GM19193 (cell line): ENCODE measurements around the gene CD40LG.

Experiments used
- POLR2A ChIP-seq: IDR thresholded peaks from 4 replicates; pipeline ENCODE4 v1.6.1; 2011; ENCODE audit not compliant: insufficient read depth, insufficient read length; ENCODE audit errors: extremely low read depth

CD40LG gene

DNA sequence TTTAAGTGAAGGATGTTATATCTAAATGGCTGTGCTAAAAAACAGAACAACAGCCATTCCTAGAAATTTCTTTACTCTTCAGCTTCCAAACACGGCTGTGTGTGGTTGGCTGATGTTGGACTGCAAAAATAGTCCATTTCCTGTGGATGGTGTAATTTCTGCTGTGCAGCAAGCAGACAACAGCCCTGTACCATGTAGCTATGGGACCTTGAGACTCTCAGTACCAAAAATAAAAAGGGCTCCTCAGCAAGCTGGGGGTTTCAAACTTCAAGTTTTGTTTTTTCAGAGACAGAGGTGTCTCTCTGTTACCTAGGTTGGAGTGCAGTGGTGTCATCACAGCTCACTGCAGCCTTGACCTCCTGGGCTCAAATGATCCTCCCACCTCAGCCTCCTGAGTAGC is 18.1 kb downstream of the CD40LG start:
- TF ChIP-seq POLR2A: no peak

DNA sequence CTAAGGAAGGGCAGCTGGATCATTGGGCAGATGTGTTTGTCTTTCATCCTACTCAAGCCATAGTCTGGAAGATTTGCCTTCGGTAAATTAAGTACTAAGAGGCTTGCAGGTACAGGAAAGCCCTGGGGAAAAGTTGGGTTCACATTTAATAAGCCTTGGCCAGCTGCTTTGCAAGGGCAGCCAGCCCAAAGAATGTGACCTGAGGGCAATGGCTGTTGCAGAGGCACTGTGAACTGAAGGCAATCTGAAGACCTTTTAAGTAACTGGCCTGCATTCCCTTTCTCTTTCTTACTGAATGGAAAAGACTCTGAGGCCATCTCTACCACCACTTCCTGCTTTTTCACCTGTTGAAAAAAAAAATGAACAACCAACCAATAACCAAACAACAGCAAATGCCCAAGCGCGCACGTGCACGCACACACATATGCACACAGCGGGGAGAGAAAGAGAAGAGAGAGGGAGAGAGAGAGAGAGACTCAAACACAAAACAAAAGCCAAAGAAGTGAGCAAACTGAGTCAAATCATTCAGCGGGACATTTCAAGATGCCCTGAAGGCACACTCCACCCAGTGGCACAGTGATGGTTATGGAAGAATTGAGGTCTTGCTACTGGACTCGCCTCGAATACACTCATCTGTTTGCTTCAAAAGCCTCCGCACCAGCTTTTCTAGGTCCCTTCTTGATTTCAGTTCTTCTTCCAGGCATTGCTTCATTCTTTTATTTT is 19.6 kb downstream of the CD40LG start:
- TF ChIP-seq POLR2A: no peak

DNA sequence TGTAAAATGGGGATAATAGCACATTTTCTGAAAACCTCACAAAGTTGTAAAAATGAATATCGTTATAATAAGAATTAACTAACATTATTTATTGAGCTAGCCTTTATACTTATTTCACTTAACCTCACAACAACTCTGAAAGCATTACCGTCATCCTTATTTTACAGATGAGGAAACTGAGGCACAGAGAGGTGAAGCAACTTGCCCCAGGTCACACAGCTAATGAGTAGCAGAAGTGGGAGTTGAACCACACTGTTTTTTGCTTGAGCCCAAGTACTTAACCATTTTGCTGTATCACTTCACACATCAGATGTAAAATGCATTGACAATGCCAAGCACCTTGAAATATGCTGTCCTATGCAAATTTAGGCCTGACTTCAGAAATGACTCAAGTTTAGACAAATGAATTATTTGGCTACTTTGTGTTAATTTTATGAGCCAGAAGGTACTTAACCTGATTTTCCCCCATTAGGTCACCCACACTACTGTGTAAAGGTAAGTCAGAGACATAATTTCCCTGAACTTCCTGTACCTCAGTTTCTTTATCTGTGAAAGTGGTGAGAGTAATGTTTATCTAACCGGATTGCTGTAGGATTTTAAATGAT is 23.1 kb downstream of the CD40LG start:
- TF ChIP-seq POLR2A: no peak

DNA sequence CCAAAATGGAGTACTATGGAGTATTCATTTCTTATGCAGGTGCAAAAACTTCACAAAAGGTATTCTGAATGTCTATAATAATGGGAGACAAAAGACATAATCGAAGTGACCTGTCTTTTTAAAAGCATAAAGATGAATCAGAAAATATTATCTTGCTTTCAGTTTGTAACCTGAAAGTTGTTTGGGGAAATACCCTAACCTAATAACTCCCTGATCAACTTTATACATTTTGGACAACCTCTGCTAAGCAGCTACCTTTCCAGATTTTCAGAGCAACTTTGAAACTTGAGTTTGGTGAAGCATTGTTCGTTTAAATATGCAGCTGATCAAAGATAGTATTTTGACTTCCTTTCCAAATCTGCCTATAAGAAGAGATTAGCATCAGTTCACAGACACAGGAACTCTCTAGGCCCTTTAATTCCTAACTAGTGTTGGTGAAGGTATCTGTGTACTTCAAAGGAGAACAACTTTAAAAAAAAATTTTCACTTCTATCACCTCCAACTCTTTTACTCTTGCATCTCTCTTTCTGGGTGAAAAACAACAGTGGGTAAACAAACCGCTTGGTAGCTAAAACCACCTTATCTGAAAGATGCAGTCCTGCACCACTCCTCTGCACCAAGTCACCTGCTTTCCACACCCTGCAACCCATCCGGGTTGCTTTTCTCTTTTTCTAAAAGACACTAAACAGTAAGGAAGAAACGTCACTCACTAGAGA is 26.5 kb downstream of the CD40LG start:
- TF ChIP-seq POLR2A: no peak

DNA sequence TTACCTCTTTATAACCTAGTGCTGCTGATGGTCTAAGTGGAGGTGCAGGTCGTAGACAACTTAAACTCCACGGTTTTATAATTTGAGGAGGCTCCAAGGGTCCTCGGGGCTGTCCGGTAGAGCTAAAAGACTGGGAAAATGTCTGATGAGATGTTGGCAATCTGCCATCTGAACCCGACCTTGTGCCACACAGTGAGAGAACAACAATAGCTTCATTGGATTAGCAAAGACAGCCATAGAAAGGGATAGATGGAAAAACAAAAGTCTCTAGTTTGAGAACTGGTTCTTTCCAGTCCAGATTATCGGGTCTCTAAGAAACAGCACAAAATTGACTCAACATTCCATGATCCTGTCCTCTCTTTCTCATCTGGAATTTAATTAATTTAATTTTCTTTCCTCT is 31.6 kb downstream of the CD40LG start:
- TF ChIP-seq POLR2A: no peak

DNA sequence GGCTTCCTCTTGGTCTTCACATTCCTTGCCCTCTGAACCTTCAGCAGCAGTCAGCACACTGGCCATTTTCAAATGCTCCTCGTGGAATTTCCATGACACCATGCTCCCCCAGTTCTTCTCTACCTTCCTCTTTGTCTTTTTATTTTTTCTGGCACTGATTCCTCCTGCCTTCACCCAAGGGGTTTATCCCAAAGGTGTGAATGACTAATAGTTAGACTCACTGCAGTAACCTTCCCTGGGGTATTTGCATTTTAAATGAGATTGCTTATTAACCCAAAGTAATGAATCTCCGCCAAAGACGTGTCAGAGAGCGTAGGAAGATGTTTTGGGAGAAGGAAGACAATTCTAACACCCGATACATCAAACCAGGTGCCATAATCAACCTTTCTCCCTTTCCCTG is 36.2 kb downstream of the CD40LG start:
- TF ChIP-seq POLR2A: no peak

DNA sequence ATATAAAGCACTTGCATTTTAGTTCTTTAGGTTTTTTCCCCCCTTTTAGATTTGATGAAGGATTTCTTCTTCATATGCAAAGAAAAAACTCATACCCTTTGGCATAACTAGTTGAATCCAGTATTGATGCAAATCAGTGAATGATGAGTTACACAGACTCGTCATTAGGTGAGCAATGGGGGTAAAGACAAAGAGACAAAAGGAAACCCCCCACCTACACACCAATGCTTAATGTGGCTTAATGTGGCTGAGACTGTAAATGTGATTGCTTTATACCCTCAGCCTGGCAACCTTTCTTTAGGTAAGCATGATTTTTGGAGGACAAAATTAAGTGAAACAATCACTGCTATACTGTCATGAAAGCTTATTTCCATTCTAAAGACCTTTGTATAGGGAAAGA is 39.5 kb downstream of the CD40LG start:
- no peak for TF ChIP-seq POLR2A

DNA sequence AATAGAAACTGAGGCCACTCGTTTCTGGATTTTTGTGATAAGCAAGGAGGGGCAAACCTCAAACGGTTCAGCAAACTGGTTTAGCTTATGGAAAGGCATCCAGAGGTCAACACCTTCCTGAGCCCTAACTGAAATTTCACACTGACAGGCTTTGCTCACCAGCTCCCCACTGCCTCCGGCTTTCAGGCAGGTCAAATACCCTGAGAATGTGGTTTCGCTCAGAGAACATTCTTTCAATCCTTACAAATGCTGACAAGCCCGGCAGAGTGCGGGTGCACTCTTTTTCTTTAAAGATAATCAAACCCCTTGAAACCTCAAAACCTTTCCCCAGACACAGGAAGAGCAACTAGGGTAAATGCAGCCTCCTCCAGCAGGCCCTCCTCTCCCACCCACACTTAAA is 41.5 kb downstream of the CD40LG start:
- TF ChIP-seq POLR2A: no peak

DNA sequence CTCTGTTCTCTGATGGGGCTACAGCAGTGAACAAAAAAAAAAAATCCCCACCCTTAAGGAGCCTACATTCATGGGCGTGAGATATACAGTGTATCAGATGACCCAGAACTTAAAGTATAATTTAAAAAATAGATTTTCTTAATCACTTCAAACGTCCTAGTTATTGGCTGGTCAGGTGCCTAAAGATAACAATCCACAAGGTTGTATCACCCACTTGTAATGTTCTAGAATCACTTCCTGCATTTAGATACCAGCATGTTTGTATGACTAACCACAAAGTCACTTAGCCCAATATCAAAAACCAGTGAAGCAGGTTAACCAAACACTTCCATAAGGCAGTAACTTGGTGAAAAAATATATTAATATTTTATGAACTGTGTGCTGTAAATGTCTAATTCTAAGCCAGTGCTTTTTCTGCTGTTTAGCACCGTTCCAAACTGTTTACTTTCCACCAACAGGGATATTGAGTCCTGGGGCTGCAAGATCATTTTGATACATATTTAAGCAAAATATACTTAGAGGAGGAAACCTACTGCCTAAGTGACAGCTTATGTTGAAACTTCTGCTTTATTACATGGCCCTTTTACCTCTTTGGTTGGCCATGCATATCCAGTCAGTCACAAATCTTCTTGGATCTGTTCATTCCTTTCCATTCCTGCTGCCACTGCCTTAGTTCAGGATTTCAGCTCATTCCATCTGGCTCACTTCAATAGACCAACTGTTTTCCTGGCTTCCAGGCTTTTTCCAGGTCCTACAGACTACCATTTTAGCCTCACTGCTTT is 43.3 kb downstream of the CD40LG start:
- no peak for TF ChIP-seq POLR2A

DNA sequence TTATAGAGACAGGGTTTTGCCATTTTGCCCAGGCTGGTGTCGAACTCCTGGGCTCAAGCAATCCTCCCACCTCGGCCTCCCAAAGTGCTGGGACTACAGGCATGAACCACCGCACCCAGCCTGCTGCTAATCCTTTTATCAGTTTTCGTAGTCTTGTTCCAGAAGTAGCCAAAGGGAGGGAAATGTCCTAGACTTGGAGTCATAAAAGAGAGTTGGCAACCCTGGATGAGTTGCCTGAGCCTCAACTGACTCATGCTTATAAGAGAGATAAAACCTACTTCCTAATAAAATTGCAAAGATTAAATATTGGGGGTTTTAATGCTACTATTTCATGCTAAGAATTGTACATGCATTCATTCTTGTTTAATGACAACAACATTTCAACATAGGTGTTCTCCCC is 44.3 kb downstream of the CD40LG start:
- TF ChIP-seq POLR2A: no peak

DNA sequence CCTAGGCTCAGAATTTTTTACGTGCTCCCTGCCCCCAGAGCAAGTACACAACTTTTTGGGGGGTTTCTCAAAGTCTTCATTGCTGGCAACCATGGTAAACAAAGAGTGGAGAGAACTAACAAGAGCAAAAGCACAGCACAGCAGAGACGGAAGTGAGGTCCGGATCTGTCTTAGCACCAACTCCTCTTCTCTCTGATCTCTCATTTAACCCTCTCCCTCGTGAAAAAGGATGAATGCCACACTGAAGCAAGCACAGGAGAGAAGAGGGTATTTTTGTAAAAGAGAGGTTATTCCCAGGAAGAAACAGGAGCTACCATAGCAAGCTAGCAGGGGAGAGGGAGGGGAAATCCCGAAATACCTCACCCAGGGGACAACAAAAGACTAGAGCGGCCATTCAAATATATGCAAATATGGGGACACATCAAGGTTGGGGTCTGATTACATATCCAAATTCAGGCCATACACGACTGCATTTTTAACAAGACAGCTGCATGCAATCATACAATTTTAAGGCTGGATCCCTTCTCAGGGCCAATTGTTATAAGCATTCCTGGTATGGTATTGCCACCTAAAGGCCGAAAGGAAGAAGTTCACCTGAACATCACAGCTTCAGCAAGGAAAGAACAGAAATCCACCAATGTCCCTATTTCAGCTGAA is 46.6 kb downstream of the CD40LG start:
- no peak for TF ChIP-seq POLR2A

DNA sequence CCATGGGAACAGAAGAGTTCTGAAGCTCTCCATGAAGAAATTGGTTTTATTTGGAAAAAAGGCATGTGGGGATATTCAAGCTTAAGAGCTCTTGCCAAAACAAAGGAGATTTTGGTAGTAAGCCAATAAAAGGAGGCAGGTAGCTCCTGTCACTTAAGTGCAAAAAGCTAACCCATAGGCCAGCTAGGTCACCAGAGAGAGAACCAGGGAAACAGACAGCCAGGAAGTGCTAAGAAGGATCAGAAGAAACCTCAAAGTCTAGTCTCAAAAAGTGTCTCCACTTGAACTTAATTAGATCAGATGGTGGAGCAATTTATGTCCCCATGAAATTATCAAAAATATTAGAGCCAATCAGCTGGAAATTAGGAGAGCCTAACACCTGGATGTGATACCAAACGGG is 49.2 kb downstream of the CD40LG start:
- no peak for TF ChIP-seq POLR2A

DNA sequence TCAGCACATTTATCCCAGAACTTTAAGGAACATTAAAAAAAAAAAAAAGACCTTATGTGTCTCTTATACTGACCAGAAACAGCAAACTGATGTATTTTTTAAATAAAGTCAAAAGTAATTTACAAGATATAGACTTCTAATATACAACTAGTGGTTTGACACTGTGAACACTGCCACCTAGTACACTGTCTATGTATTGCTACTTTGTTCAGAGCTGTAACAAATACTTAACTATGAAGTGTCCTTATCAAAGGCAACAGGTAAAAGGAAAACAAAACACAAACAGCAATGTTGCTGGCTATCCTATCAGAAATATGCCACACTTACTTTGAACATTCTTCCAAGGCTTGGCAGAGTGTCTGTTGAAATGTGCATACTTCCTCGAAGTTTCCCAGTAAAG is 60.4 kb downstream of the CD40LG start:
- TF ChIP-seq POLR2A: no peak
